DMS53 treated with DMSO at 0.1 percent for 48 hours (cell line): ENCODE data around the gene HERPUD1.

Source experiments
- DNase-seq: peaks from one replicate; lab custom pipeline; 2025; ENCODE audit not compliant: unreplicated experiment; lab: John Stamatoyannopoulos, UW

Gene HERPUD1

GRCh38 chr16:56910654-56911539 lies 21.0 kb upstream of the HERPUD1 start:
- DNase-seq: peak; percentile 43

- no peak for DNase-seq
Observed at GRCh38 chr16:56911771-56912571, 20.0 kb upstream of the HERPUD1 start.

- DNase-seq: no peak
Observed at GRCh38 chr16:56912746-56913708, 18.9 kb upstream of the HERPUD1 start.

GRCh38 chr16:56914896-56915295 lies 17.0 kb upstream of the HERPUD1 start:
- no peak for DNase-seq

- DNase-seq: no peak
Observed at GRCh38 chr16:56915336-56916119, 16.4 kb upstream of the HERPUD1 start.

GRCh38 chr16:56916571-56917403 lies 15.2 kb upstream of the HERPUD1 start:
- DNase-seq: no peak

GRCh38 chr16:56918467-56919012 lies 13.4 kb upstream of the HERPUD1 start:
- DNase-seq: no peak

- DNase-seq: peak; percentile 11
Observed at GRCh38 chr16:56919099-56919800, 12.7 kb upstream of the HERPUD1 start.

GRCh38 chr16:56921571-56921970 lies 10.4 kb upstream of the HERPUD1 start:
- DNase-seq: no peak

GRCh38 chr16:56923481-56924091 lies 8.4 kb upstream of the HERPUD1 start:
- no peak for DNase-seq

- no peak for DNase-seq
Observed at GRCh38 chr16:56927471-56927870, 4.5 kb upstream of the HERPUD1 start.

- DNase-seq: no peak
Observed at GRCh38 chr16:56929639-56930038, 2.3 kb upstream of the HERPUD1 start.

- DNase-seq: no peak
Observed at GRCh38 chr16:56930486-56931270, 1.3 kb upstream of the HERPUD1 start.

- no peak for DNase-seq
Observed at GRCh38 chr16:56931271-56931891, 561 bp upstream of the HERPUD1 start.

GRCh38 chr16:56932721-56933619 lies 1.0 kb downstream of the HERPUD1 start:
- DNase-seq: peak; percentile 86
